ENCODE results near the gene TMEM150C.

TMEM150C gene

DNA sequence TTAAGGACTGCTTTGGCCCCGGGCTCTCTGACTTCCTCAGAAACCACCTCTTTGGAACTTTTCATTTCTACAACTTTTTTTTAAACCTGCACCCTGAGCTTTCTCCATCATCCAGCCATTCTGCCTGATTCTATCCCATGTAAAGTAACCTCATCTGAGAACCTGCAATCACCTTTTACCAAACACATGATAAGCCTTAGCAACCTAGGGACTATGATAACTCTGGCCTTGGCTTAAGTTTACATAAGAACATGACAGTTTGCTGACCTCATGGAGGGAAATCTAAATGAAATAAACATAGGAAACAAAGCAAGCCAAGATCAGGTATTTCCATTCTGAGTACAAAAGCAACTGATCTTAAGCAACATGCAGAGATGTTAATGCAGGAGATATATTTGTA lies 15.7 kb upstream of the TMEM150C start:
- no peak for DNase-seq (ENCODE audit: low spot score)
- H3K27ac ChIP-seq (ENCODE audit: poor library complexity, severe bottlenecking), result no peak overlapping the region
- no peaks in the 10 kb centered on the region for H3K27me3 ChIP-seq (ENCODE audit: insufficient read depth, poor library complexity, severe bottlenecking)
- H3K36me3 ChIP-seq (ENCODE audit: low read depth), result no peaks in the 10 kb centered on the region
- H3K4me3 ChIP-seq (ENCODE audit: severe bottlenecking), result no peak overlapping the region
- H3K4me1 ChIP-seq (ENCODE audit: insufficient read depth, poor library complexity, severe bottlenecking), result no peaks in the 10 kb centered on the region
- no peaks in the 10 kb centered on the region for H3K9me3 ChIP-seq (ENCODE audit: severe bottlenecking)
- no peak for TF ChIP-seq CTCF (IDR thresholded peaks at IDR 0.05; ENCODE audit: poor library complexity, severe bottlenecking)
- no peak for ATAC-seq (ENCODE audit: low read depth)

DNA sequence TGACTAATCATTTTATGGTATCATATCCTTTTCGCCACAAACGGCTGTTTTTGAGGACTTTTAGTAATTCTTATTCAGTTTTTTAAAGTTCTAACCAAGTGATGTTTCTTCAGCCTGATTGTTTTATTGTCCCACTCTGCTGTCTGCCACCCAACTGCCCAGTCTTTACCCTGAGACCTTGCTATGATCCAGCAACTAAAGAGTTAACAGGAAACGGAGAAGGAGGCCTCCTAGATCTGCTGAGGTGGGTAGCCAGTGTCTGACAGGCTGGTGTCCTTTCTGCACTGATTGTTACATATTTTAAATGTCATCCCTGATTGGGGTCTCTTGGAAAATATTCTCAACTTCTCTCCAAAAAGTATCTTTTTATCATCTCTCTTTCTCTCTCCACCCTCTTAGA lies 7.9 kb upstream of the TMEM150C start:
- Histone ChIP-seq H3K27ac (ENCODE audit: poor library complexity, severe bottlenecking) (no peak overlapping the region), H3K36me3 (ENCODE audit: low read depth) (no peaks in the 10 kb centered on the region), H3K4me1 (ENCODE audit: insufficient read depth, poor library complexity, severe bottlenecking) (no peaks in the 10 kb centered on the region), H3K9me3 (ENCODE audit: severe bottlenecking) (no peaks in the 10 kb centered on the region), H3K27me3 (ENCODE audit: insufficient read depth, poor library complexity, severe bottlenecking) (no peaks in the 10 kb centered on the region), H3K4me3 (ENCODE audit: severe bottlenecking) (no peak overlapping the region)
- no peak for ATAC-seq (ENCODE audit: low read depth)
- TF ChIP-seq CTCF (IDR thresholded peaks at IDR 0.05; ENCODE audit: poor library complexity, severe bottlenecking), result no peak
- DNase-seq (ENCODE audit: low spot score), result no peak

- H3K36me3 ChIP-seq (ENCODE audit: low read depth), result no peaks in the 10 kb centered on the region
- no peaks in the 10 kb centered on the region for H3K27me3 ChIP-seq (ENCODE audit: insufficient read depth, poor library complexity, severe bottlenecking)
- ATAC-seq (ENCODE audit: low read depth) (no peak), DNase-seq (ENCODE audit: low spot score) (no peak)
- H3K4me3 ChIP-seq (ENCODE audit: severe bottlenecking), result no peak overlapping the region
- no peak overlapping the region for H3K27ac ChIP-seq (ENCODE audit: poor library complexity, severe bottlenecking)
- no peaks in the 10 kb centered on the region for H3K4me1 ChIP-seq (ENCODE audit: insufficient read depth, poor library complexity, severe bottlenecking)
- no peak for TF ChIP-seq CTCF (IDR thresholded peaks at IDR 0.05; ENCODE audit: poor library complexity, severe bottlenecking)
- H3K9me3 ChIP-seq (ENCODE audit: severe bottlenecking), result no peaks in the 10 kb centered on the region
Measured at GRCh38 chr4:82569076-82569475, 7.3 kb upstream of the TMEM150C start.

DNA sequence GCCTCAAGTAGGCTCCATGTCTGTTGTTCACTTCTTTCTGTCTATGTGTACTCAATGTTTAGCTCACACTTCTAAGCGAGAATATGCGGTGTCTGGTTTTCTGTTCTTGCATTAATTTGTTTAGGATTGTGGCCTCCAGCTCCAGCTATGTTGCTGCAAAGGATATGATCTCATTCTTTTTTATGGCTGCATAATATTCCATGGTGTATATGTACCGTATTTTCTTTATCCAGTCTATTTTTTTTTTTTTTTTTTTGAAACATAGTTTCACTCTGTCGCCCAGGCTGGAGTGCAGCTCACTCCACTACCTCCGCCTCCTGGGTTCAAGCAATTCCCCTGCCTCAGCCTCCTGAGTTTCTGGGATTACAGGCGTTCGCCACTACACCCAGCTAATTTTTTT lies 5.7 kb upstream of the TMEM150C start:
- H3K9me3 ChIP-seq (ENCODE audit: severe bottlenecking), result no peaks in the 10 kb centered on the region
- ATAC-seq (ENCODE audit: low read depth) (no peak), DNase-seq (ENCODE audit: low spot score) (no peak)
- H3K4me3 ChIP-seq (ENCODE audit: severe bottlenecking), result no peak overlapping the region
- TF ChIP-seq CTCF (IDR thresholded peaks at IDR 0.05; ENCODE audit: poor library complexity, severe bottlenecking), result no peak
- H3K4me1 ChIP-seq (ENCODE audit: insufficient read depth, poor library complexity, severe bottlenecking), result no peaks in the 10 kb centered on the region
- H3K36me3 ChIP-seq (ENCODE audit: low read depth), result no peaks in the 10 kb centered on the region
- H3K27ac ChIP-seq (ENCODE audit: poor library complexity, severe bottlenecking), result no peak overlapping the region
- H3K27me3 ChIP-seq (ENCODE audit: insufficient read depth, poor library complexity, severe bottlenecking), result peaks cover 5% of the 10 kb centered on the region

- H3K9me3 ChIP-seq (ENCODE audit: severe bottlenecking), result no peaks in the 10 kb centered on the region
- H3K4me1 ChIP-seq (ENCODE audit: insufficient read depth, poor library complexity, severe bottlenecking), result no peaks in the 10 kb centered on the region
- no peak for TF ChIP-seq CTCF (IDR thresholded peaks at IDR 0.05; ENCODE audit: poor library complexity, severe bottlenecking)
- ATAC-seq (ENCODE audit: low read depth) (no peak), DNase-seq (ENCODE audit: low spot score) (no peak)
- peaks cover 26% of the 10 kb centered on the region for H3K27me3 ChIP-seq (ENCODE audit: insufficient read depth, poor library complexity, severe bottlenecking)
- no peak overlapping the region for H3K27ac ChIP-seq (ENCODE audit: poor library complexity, severe bottlenecking)
- H3K4me3 ChIP-seq (ENCODE audit: severe bottlenecking), result no peak overlapping the region
- no peaks in the 10 kb centered on the region for H3K36me3 ChIP-seq (ENCODE audit: low read depth)
Measured at GRCh38 chr4:82562564-82562854, 721 bp upstream of the TMEM150C start.
